ENCODE measurements around the gene CREG2.

DNA sequence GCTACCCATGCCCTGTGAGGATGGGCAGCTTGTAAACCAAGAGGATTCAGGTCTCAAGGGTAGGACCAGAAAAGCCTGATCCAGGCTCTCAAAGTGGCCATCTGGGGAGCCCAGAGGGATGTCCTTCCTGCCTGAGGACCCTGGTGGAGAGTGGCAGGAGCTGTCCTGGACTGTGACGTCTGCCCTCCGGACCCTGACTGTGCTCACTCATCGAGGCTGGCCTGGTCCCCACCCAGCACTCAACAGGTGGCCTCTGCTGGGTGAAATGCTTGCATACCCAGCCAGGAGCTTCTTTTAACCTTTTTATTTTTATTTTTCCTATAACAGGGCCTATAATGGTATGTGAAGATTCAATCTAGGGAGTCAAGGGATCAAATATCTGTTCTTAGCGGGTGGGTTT, 24.5 kb downstream of the CREG2 start:
- TF ChIP-seq, protein P1, sequence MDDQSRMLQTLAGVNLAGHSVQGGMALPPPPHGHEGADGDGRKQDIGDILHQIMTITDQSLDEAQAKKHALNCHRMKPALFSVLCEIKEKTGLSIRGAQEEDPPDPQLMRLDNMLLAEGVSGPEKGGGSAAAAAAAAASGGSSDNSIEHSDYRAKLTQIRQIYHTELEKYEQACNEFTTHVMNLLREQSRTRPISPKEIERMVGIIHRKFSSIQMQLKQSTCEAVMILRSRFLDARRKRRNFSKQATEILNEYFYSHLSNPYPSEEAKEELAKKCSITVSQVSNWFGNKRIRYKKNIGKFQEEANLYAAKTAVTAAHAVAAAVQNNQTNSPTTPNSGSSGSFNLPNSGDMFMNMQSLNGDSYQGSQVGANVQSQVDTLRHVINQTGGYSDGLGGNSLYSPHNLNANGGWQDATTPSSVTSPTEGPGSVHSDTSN (IDR thresholded peaks at IDR 0.05) = no peak
- no peak for TF ChIP-seq GATA2 (CRISPR knock-in tag; IDR thresholded peaks at IDR 0.05)
- TF ChIP-seq, protein P2, sequence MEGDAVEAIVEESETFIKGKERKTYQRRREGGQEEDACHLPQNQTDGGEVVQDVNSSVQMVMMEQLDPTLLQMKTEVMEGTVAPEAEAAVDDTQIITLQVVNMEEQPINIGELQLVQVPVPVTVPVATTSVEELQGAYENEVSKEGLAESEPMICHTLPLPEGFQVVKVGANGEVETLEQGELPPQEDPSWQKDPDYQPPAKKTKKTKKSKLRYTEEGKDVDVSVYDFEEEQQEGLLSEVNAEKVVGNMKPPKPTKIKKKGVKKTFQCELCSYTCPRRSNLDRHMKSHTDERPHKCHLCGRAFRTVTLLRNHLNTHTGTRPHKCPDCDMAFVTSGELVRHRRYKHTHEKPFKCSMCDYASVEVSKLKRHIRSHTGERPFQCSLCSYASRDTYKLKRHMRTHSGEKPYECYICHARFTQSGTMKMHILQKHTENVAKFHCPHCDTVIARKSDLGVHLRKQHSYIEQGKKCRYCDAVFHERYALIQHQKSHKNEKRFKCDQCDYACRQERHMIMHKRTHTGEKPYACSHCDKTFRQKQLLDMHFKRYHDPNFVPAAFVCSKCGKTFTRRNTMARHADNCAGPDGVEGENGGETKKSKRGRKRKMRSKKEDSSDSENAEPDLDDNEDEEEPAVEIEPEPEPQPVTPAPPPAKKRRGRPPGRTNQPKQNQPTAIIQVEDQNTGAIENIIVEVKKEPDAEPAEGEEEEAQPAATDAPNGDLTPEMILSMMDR (IDR thresholded peaks at IDR 0.05) = no peak
- no peak for TF ChIP-seq POLR2AphosphoS5 (IDR thresholded peaks at IDR 0.05; ENCODE audit: low read depth, low read length)
- TF ChIP-seq TAF1 (IDR thresholded peaks at IDR 0.05; ENCODE audit: borderline replicate concordance, low read depth, low read length) = no peak
- TF ChIP-seq MEF2A (IDR thresholded peaks at IDR 0.05; ENCODE audit: borderline replicate concordance, low read depth) = no peak
- no peak for TF ChIP-seq GABPA (IDR thresholded peaks at IDR 0.05; ENCODE audit: low read depth)
- no peak for TF ChIP-seq FOXJ3 (CRISPR knock-in tag; IDR thresholded peaks at IDR 0.05)
- TF ChIP-seq TCF12 (IDR thresholded peaks at IDR 0.05) = no peak
- TF ChIP-seq, protein P3, sequence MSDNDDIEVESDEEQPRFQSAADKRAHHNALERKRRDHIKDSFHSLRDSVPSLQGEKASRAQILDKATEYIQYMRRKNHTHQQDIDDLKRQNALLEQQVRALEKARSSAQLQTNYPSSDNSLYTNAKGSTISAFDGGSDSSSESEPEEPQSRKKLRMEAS (IDR thresholded peaks at IDR 0.05; ENCODE audit: low read depth) = no peak
